Transverse colon (tissue), 4 donors: ENCODE results near the gene PPP6R2. TPM values are rescaled to one million over a fixed set of nuclear protein-coding genes. Genes with fewer than 3 reads are reported as not detected.

Experiments
- DNase-seq: peaks from one replicate; pipeline ENCODE4 v3.0.0-alpha.2; 2019
- H3K27ac ChIP-seq, 4 donors: fragments of 200-600 bp; sonication (generic); 2 replicates each; pipeline ENCODE4 v1.5.1; 2016 to 2018; ENCODE audit warnings: inconsistent platforms in 4 of 4
- H3K27me3 ChIP-seq: fragments of 200-600 bp; sonication (generic); 2 replicates; pipeline ENCODE4 v1.5.1; 2017; ENCODE audit warnings: inconsistent platforms
- H3K36me3 ChIP-seq, 4 donors: fragments of 200-600 bp; sonication (generic); 2 replicates each; pipeline ENCODE4 v1.5.1; 2017 to 2019; ENCODE audit warnings: inconsistent platforms in 4 of 4
- H3K4me1 ChIP-seq, 4 donors: fragments of 200-600 bp; sonication (generic); 2 replicates each; pipeline ENCODE4 v1.5.1; 2017 to 2020; ENCODE audit warnings: inconsistent platforms in 4 of 4
- H3K4me3 ChIP-seq, 4 donors: fragments of 200-600 bp; sonication (generic); 1 replicate in 1 of 4; 2 replicates in 3 of 4; pipeline versions ENCODE4 v1.5.1 to v1.6.1; 2017 to 2019; ENCODE audit warnings: inconsistent platforms in 4 of 4
- H3K9me3 ChIP-seq, 2 donors: fragments of 200-600 bp; sonication (generic); 2 replicates each; pipeline ENCODE4 v1.5.1; 2017 to 2019; ENCODE audit warnings: inconsistent platforms in 2 of 2
- CTCF ChIP-seq, 5 experiments: fragments of 200-600 bp in 3 of 5; fragments of 450-650 bp in 2 of 5; sonication (generic) in 3 of 5; IDR thresholded peaks; 1 replicate in 2 of 5; 2 replicates in 3 of 5; pipeline ENCODE4 v1.5.1; 2016 to 2017; ENCODE audit warnings: antibody characterized with exemption in 5 of 5, inconsistent platforms in 3 of 5, mild to moderate bottlenecking in 2 of 5, moderate library complexity in 1 of 5
- EP300 ChIP-seq: sonication (generic); formaldehyde crosslinking; IDR thresholded peaks from one replicate; pipeline ENCODE4 v1.6.1; 2017; ENCODE audit warnings: antibody characterized with exemption, low read depth
- POLR2A ChIP-seq: fragments of 450-650 bp; IDR thresholded peaks from one replicate; pipeline ENCODE4 v1.6.1; 2016; ENCODE audit warnings: antibody characterized with exemption, mild to moderate bottlenecking, moderate library complexity
- POLR2AphosphoS5 ChIP-seq, 3 donors: sonication (generic); formaldehyde crosslinking; IDR thresholded peaks; one replicate each; pipeline ENCODE4 v1.6.1; 2016; ENCODE audit warnings: antibody characterized with exemption in 3 of 3
- WGBS, 2 donors: methylation state at CpG; one replicate each; pipeline ENCODE4 v1.1.5; 2018; ENCODE audit warnings: low coverage in 1 of 2; 5-methylcytosine and 5-hydroxymethylcytosine counted together
- in situ Hi-C, 4 donors: fragments of 200-750 bp; cut with MboI; loops; one replicate each; pipeline versions ENCODE4 v1.15.0 to v1.15.1; 2017; ENCODE audit warnings: low sequenced_read_pairs in 3 of 4, low pct_ligation_motif_present in 1 of 4, low pct_unique_long_range_greater_than_20kb in 1 of 4
- intact Hi-C: fragments of 100-400 bp; cut with DNase I; formaldehyde crosslinking; loops from one replicate; pipeline ENCODE4 v1.15.1; 2023; ENCODE audit warnings: low total_unique reads
- total RNA-seq, 4 donors: library from RNA; depleted of rRNA; stranded (reverse); fragments of >200 nt; gene quantifications; one replicate each; pipeline ENCODE4 v1.1.0, GENCODE V29; 2016

The PPP6R2 gene
- total RNA-seq, 4 donors from 2014 or later = 62.1 to 151 (median 77.8) TPM

- no peaks in the 10 kb centered on the region for H3K4me1 ChIP-seq
- intact Hi-C loops = no loop called here
- no peaks in the 10 kb centered on the region for H3K9me3 ChIP-seq
- no peak overlapping the region for H3K4me3 ChIP-seq
- no peaks in the 10 kb centered on the region for H3K27me3 ChIP-seq
- H3K27ac ChIP-seq = no peak overlapping the region
- in situ Hi-C loops = no loop called here
- H3K36me3 ChIP-seq = peaks cover 0 to 88% (median 31%) of the 10 kb centered on the region in 4 donors
- no peak for DNase-seq
- TF ChIP-seq EP300 = no peak
- no peak for TF ChIP-seq POLR2A
- TF ChIP-seq CTCF (IDR thresholded peaks at IDR 0.05) = no peak
- WGBS, 2 donors = 93% methylated on average over 10 of the region's 10 CpGs; no CpG with 5 or more reads in 1 of the 2 donors
Measured at GRCh38 chr22:50420015-50420414, 76.9 kb downstream of the PPP6R2 start.

GRCh38 chr22:50420581-50420980 is 77.5 kb downstream of the PPP6R2 start:
- TF ChIP-seq CTCF (IDR thresholded peaks at IDR 0.05) (no peak), POLR2A (no peak), POLR2AphosphoS5 (IDR thresholded peaks at IDR 0.05) (no peak), EP300 (no peak)
- intact Hi-C loops = no loop called here
- Histone ChIP-seq H3K27ac (no peak overlapping the region), H3K4me1 (no peaks in the 10 kb centered on the region), H3K36me3 (peaks cover 0 to 88% (median 28%) of the 10 kb centered on the region in 4 donors), H3K27me3 (no peaks in the 10 kb centered on the region), H3K4me3 (no peak overlapping the region), H3K9me3 (no peaks in the 10 kb centered on the region)
- DNase-seq = no peak
- in situ Hi-C loops = no loop called here
- WGBS, 2 donors = 83 to 92% methylated on average over 3 to 12 of the region's 12 CpGs

DNA sequence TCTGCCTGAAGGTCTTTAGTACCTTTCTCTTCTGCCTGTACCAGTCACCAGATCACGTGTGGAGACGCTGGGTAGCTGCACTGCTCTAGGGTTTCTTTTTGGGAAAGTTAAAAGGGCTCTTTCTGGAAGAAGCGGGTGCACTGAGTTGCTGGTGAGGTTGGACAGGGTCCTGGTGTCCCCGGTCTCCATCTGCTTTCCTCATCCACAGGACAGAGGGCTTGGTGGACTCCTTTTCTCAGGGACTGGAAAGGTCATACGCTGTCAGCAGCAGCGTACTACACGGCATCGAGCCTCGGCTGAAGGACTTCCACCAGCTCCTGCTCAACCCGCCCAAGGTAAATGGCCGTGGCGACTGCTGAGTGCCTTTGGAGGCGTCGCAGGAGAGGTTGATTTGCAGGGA is 78.9 kb downstream of the PPP6R2 start:
- Histone ChIP-seq H3K9me3 (no peaks in the 10 kb centered on the region), H3K36me3 (peaks cover 0 to 79% (median 21%) of the 10 kb centered on the region in 4 donors), H3K4me1 (no peaks in the 10 kb centered on the region), H3K27ac (no peak overlapping the region), H3K4me3 (no peak overlapping the region), H3K27me3 (no peaks in the 10 kb centered on the region)
- no peak for DNase-seq
- intact Hi-C loops = no loop called here
- TF ChIP-seq EP300 (no peak), POLR2AphosphoS5 (IDR thresholded peaks at IDR 0.05) (no peak), CTCF (IDR thresholded peaks at IDR 0.05) (no peak), POLR2A (no peak)
- in situ Hi-C loops = no loop called here
- WGBS, 2 donors = 95% methylated on average over 14 of the region's 14 CpGs; no CpG with 5 or more reads in 1 of the 2 donors

DNA sequence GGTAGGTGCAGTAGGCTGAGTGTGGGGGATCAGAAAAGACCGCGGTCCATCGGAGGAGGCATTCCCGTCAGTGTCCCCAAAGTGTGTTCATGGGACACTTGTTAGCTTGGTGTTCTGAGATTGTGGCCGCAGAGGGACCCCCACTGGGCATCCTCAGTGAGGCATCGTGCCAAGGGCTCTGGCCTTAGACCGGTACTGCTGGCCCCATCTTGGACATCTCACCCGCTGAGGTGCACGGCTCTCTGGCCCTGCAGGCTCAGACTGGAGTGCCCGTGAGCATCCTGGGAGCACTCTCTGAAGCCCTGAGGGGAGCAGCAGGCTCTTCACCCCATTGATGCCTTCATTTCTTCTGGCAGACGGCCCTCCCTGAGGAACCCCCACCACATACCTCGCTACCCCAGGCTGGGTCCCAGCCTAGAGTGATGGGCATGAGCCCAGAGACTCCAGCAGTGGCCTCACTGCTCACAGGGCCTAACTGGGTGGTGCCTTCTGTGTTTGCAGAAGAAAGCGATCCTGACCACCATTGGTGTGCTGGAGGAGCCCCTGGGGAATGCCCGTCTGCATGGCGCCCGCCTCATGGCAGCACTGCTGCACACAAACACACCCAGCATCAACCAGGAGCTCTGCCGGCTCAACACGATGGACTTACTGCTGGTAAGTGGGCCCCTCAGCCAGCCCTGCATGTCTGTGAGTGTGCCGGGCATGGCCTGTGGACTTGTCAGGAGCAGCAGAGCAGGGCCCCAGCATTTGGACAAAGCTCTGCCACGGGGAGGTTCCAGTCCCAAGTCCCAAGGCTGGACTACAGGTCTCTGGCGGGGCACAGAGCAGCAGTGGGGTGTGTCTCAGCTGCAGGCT is 80.1 kb downstream of the PPP6R2 start:
- WGBS, 2 donors = 93 to 100% methylated on average over 2 to 21 of the region's 21 CpGs
- H3K27me3 ChIP-seq = no peaks in the 10 kb centered on the region
- no peak for DNase-seq
- H3K4me1 ChIP-seq = no peaks in the 10 kb centered on the region
- no peak for TF ChIP-seq POLR2A
- no peak for TF ChIP-seq POLR2AphosphoS5 (IDR thresholded peaks at IDR 0.05)
- no peak for TF ChIP-seq EP300
- no peak for TF ChIP-seq CTCF (IDR thresholded peaks at IDR 0.05)
- H3K27ac ChIP-seq = no peak overlapping the region
- H3K36me3 ChIP-seq = peaks cover 0 to 76% (median 24%) of the 10 kb centered on the region in 4 donors
- intact Hi-C loops (no loop called here), in situ Hi-C loops (no loop called here)
- H3K4me3 ChIP-seq = no peak overlapping the region
- H3K9me3 ChIP-seq = no peaks in the 10 kb centered on the region
